GM10248 (cell line): ENCODE results near the gene KCNH1.

Experiments used
- CTCF ChIA-PET: fragments of 300-600 bp; sonication (Branson Sonifier 250); formaldehyde crosslinking; extraction: SDS; loops from one replicate; lab custom pipeline; 2021; ENCODE audit warnings: antibody characterized with exemption; lab: Yijun Ruan, JAX
- POLR2A ChIA-PET: fragments of 350-650 bp; sonication (Branson Sonifier 250); formaldehyde crosslinking; extraction: SDS; loops from one replicate; lab custom pipeline; 2020; ENCODE audit warnings: antibody characterized with exemption; lab: Yijun Ruan, JAX
- DNase-seq: peaks from one replicate; pipeline ENCODE4 v3.0.0; 2012; ENCODE audit errors: extremely low spot score
- TF ChIP-seq, protein P1 (sequence below): IDR thresholded peaks from 2 replicates; pipeline ENCODE4 v1.5.1; 2012; ENCODE audit warnings: mild to moderate bottlenecking, low read depth; ENCODE audit errors: extremely low read depth, missing control alignments, control extremely low read depth

The KCNH1 gene

DNA sequence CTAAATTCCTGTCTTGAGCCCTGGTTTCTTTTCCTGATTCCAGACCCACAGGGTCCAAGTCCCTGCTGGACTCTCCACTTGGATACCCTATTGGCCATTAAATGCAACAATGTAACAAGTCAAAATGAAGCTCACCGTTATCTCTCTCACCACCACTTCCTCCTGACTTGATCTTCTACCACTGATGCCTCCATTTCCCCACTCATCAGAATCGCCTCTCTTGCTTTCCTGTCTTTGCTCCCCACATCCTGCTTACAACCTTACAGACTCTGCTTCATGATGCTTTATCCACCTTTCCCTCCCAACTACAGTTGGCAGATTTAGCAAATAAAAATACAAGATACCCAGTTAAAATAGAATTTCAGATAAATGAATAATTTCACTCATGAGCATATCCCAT is 343.8 kb downstream of the KCNH1 start:
- TF ChIP-seq, protein P1, sequence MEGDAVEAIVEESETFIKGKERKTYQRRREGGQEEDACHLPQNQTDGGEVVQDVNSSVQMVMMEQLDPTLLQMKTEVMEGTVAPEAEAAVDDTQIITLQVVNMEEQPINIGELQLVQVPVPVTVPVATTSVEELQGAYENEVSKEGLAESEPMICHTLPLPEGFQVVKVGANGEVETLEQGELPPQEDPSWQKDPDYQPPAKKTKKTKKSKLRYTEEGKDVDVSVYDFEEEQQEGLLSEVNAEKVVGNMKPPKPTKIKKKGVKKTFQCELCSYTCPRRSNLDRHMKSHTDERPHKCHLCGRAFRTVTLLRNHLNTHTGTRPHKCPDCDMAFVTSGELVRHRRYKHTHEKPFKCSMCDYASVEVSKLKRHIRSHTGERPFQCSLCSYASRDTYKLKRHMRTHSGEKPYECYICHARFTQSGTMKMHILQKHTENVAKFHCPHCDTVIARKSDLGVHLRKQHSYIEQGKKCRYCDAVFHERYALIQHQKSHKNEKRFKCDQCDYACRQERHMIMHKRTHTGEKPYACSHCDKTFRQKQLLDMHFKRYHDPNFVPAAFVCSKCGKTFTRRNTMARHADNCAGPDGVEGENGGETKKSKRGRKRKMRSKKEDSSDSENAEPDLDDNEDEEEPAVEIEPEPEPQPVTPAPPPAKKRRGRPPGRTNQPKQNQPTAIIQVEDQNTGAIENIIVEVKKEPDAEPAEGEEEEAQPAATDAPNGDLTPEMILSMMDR: no peak
- POLR2A ChIA-PET: no interaction called here
- CTCF ChIA-PET: no interaction called here
- no peak for DNase-seq

DNA sequence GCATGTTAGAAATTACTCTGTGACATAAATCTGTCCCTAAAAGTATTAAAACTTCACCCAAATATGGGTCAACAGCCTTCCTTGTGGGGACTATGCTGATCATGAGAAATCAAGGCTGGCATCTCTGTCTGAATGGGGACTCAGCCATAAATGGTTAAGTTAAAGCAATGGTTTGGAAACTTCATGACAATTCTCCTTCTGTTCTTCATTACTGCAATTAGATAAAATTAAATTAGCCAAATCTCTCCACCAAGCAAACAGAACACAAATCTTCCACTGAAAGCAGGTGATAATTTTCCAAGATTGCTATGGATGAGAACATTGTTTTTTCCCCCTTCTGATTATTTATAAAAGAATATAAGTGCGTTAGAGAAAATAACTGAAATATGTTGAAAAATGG is 346.1 kb downstream of the KCNH1 start:
- no peak for DNase-seq
- TF ChIP-seq, protein P1: no peak
- CTCF ChIA-PET: no interaction called here
- POLR2A ChIA-PET: no interaction called here

DNA sequence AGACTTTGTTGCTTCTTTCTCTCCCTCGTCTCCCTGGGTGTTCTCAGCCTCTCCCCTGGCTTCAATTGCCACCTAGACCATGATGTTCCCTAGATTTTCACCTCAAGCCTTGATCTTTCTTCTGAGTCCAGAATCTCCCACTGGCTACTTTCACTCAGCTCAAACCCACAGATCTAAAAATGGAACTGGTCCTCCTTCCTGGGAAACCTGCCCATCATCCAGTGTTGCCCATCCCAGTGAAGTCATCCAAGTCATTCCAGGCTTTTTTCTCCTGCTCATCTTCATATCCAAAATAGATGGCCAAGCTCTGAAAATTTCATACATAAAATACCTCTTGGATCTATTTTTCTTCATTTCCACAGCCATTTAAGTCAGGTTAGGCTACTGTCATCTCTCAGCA is 347.4 kb downstream of the KCNH1 start:
- TF ChIP-seq, protein P1: no peak
- DNase-seq: no peak
- ChIA-PET POLR2A (no interaction called here), CTCF (no interaction called here)

DNA sequence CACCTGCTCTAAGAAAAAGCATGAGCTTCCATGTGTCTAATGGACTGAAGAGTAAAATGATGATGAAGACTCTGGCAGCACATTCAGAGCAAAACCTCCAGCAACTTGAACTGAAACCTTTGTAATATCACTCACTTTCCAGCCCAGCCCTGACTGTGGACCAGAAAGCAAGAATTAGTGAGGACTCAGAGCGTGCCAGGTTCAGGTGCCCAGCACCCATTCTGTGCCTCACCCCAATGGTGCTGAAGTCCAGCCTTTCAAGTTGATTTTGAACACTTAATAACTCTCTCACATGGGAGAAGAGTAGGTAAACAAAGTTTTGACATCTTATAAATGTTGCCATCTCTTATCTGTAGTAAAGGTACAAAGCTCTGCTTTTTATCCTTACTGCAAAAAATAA is 350.0 kb downstream of the KCNH1 start:
- no peak for DNase-seq
- CTCF ChIA-PET: no interaction called here
- TF ChIP-seq, protein P1: no peak
- POLR2A ChIA-PET: no interaction called here

DNA sequence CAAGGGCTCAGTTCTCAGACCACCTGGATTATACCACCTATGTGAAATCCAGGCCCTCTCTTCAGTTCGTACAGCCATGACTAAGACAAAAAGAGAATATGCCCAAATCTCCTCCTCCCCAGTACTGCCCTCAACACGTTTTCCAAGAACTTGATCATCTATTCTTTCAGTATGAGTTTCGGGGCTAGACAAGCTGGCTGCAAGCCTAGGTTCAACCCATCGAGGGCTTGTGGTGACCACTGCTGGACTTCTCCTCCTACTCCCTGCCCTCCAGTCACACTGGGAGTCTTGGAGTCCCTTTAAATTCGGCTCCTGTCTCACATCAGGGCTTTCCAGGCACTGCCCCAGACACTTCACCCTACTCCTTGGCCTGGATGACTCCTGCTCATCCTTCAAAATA is 352.3 kb downstream of the KCNH1 start:
- ChIA-PET CTCF (interaction anchor here (1.4 kb wide), 1 partner anchor 16 kb away, joined by 3 read pairs; no protein-coding TSS in a partner anchor), POLR2A (no interaction called here)

DNA sequence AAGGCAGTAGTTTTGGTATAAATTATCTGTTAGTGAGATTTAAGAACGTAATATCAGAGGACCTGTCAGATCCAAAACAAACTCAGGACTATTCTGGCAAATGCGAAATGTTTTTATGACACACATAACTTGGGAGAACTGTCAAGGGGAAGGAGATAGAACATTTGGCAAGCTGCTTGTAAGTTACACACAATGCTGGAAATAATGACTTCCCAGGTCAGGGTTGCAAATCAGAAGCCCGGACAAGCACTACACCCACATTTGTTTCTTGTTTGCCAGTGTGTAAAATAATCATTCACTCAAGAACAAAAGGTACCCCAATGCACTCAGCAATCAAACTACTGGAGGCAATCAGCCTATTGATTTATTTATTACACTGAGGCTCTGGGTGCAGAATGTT is 354.7 kb downstream of the KCNH1 start:
- POLR2A ChIA-PET: no interaction called here
- TF ChIP-seq, protein P1: no peak
- CTCF ChIA-PET: no interaction called here
- DNase-seq: no peak

More for the DNA sequence above, 352.3 kb downstream of the KCNH1 start:
- TF ChIP-seq, protein P1: no peak
- no peak for DNase-seq

DNA sequence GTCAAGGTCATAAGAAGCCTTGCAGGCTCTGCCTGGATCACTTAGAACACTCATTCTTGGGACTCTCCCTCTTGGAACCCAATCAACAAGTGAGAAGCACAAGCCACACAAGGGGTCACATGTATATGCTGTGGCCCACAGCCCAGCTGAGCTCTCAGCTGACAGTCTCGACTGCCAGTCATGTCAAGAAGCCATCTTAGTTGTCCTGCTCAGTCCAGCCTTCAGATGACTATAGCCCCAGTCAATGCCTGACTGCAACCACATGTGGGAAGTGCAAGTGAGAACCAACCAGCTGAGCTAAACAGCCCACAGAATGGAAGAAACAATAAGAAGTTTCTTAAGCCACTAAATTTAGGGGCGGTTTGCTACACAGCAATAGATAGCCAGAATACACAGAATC is 356.0 kb downstream of the KCNH1 start:
- DNase-seq: no peak
- POLR2A ChIA-PET: no interaction called here
- CTCF ChIA-PET: no interaction called here
- TF ChIP-seq, protein P1: no peak
